ENCODE measurements around the gene CENPO.

- TF ChIP-seq ZNF384 (IDR thresholded peaks at IDR 0.05) (no peak), BHLHE40 (IDR thresholded peaks at IDR 0.05; ENCODE audit: borderline replicate concordance) (no peak), ARNT (IDR thresholded peaks at IDR 0.05) (no peak), FOXM1 (IDR thresholded peaks at IDR 0.05; ENCODE audit: borderline replicate concordance) (no peak), LEF1 (IDR thresholded peaks at IDR 0.05; ENCODE audit: borderline replicate concordance) (no peak), CTBP1 (IDR thresholded peaks at IDR 0.05; ENCODE audit: borderline replicate concordance) (no peak), HDGF (IDR thresholded peaks at IDR 0.05; ENCODE audit: borderline replicate concordance) (no peak), SUZ12 (IDR thresholded peaks at IDR 0.05) (no peak), ELF4 (IDR thresholded peaks at IDR 0.05) (no peak), FOXK2 (IDR thresholded peaks at IDR 0.05) (no peak), FOXA1 (IDR thresholded peaks at IDR 0.05) (no peak), SP1 (IDR thresholded peaks at IDR 0.05) (no peak)
- TF ChIP-seq, protein P1, sequence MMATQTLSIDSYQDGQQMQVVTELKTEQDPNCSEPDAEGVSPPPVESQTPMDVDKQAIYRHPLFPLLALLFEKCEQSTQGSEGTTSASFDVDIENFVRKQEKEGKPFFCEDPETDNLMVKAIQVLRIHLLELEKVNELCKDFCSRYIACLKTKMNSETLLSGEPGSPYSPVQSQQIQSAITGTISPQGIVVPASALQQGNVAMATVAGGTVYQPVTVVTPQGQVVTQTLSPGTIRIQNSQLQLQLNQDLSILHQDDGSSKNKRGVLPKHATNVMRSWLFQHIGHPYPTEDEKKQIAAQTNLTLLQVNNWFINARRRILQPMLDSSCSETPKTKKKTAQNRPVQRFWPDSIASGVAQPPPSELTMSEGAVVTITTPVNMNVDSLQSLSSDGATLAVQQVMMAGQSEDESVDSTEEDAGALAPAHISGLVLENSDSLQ (IDR thresholded peaks at IDR 0.05) = no peak
Observed at GRCh38 chr2:24832073-24832461, 38.8 kb downstream of the CENPO start.
